GM23248 (cell line): Measurements from ENCODE around the gene EEF2KMT. TPM values are rescaled to one million over a fixed set of nuclear protein-coding genes. Genes with fewer than 3 reads are reported as not detected.
"Not testable (repeated sequence)": the region's sequence is repeated elsewhere in the genome, so short reads cannot be mapped to it uniquely, and the experiment has no call there.

Experiments used
- DNase-seq: peaks from one replicate; pipeline ENCODE4 v3.0.0-alpha.2; 2015
- H2AFZ ChIP-seq: fragments of 200-600 bp; sonication (generic); 2 replicates; pipeline ENCODE4 v1.6.1; 2016; ENCODE audit warnings: antibody characterized with exemption
- H3F3A ChIP-seq: fragments of 200-600 bp; sonication (generic); 2 replicates; pipeline ENCODE4 v1.6.1; 2016; ENCODE audit warnings: mild to moderate bottlenecking, antibody characterized with exemption, mixed run types; ENCODE audit not compliant: insufficient read depth
- H3K27ac ChIP-seq: fragments of 200-600 bp; sonication (generic); 2 replicates; pipeline ENCODE4 v1.5.1; 2016; ENCODE audit warnings: mild to moderate bottlenecking
- H3K27me3 ChIP-seq: fragments of 200-600 bp; sonication (generic); replicated peaks from 2 replicates; pipeline ENCODE4 v1.6.1; 2016; ENCODE audit warnings: mild to moderate bottlenecking; ENCODE audit not compliant: insufficient read depth
- H3K36me3 ChIP-seq: fragments of 200-600 bp; sonication (generic); 2 replicates; pipeline ENCODE4 v1.6.1; 2016; ENCODE audit warnings: low read depth, mild to moderate bottlenecking
- H3K4me1 ChIP-seq: fragments of 200-600 bp; sonication (generic); 2 replicates; pipeline ENCODE4 v1.6.1; 2016; ENCODE audit warnings: mild to moderate bottlenecking; ENCODE audit not compliant: insufficient read depth
- H3K4me2 ChIP-seq: fragments of 200-600 bp; sonication (generic); one replicate; pipeline ENCODE4 v1.6.1; 2016; ENCODE audit warnings: mild to moderate bottlenecking; ENCODE audit not compliant: unreplicated experiment
- H3K4me3 ChIP-seq: fragments of 200-600 bp; sonication (generic); 2 replicates; pipeline ENCODE4 v1.5.1; 2016; ENCODE audit warnings: mild to moderate bottlenecking
- H3K79me2 ChIP-seq: fragments of 200-600 bp; sonication (generic); 2 replicates; pipeline ENCODE4 v1.6.1; 2016; ENCODE audit warnings: mild to moderate bottlenecking; ENCODE audit not compliant: insufficient read depth
- H3K9ac ChIP-seq: fragments of 200-600 bp; sonication (generic); 2 replicates; pipeline ENCODE4 v1.6.1; 2016; ENCODE audit warnings: mild to moderate bottlenecking
- H3K9me2 ChIP-seq: fragments of 200-600 bp; sonication (generic); 2 replicates; pipeline ENCODE4 v1.6.1; 2016; ENCODE audit warnings: mixed run types, mild to moderate bottlenecking, moderate library complexity; ENCODE audit not compliant: insufficient read depth
- H3K9me3 ChIP-seq: fragments of 200-600 bp; sonication (generic); one replicate; pipeline ENCODE4 v1.6.1; 2017; ENCODE audit warnings: low read depth
- H4K20me1 ChIP-seq: fragments of 200-600 bp; sonication (generic); 2 replicates; pipeline ENCODE4 v1.6.0; 2016; ENCODE audit not compliant: insufficient read depth
- WGBS, 2 experiments: methylation state at CpG; one replicate each; pipeline ENCODE4 v1.1.6; 2015 to 2017; ENCODE audit warnings: low lambda C conversion rate in 2 of 2, low coverage in 1 of 2; ENCODE audit errors: missing lambda C conversion rate in 2 of 2; 5-methylcytosine and 5-hydroxymethylcytosine counted together
- in situ Hi-C: fragments of 300-500 bp; cut with MboI; formaldehyde crosslinking; loops from 2 replicates; pipeline ENCODE4 v1.15.0; 2020
- polyA plus RNA-seq: library from polyadenylated mRNA; unstranded; fragments of >200 nt; fragmentation: Nextera tagmentation; extraction: Ambion mirVana; gene quantifications from 2 replicates; pipeline ENCODE4 v1.2.1, GENCODE V29; 2016
- total RNA-seq: library from RNA; depleted of rRNA; stranded (reverse); fragments of >200 nt; shearing (Covaris generic); gene quantifications from 2 replicates; pipeline ENCODE4 v1.2.3, GENCODE V29; 2014

The EEF2KMT gene
- total and polyA plus RNA-seq, 2 experiments from 2014 or later, result 11.2 to 16.2 TPM

GRCh38 chr16:5103296-5104032 lies 5.9 kb upstream of the EEF2KMT start:
- H3K79me2 ChIP-seq, H3K4me1 ChIP-seq, H2AFZ ChIP-seq, H3K9me2 ChIP-seq, H3K27me3 ChIP-seq, H4K20me1 ChIP-seq, H3K4me3 ChIP-seq, H3F3A ChIP-seq, DNase-seq, H3K9me3 ChIP-seq, H3K36me3 ChIP-seq, H3K4me2 ChIP-seq, in situ Hi-C loops, H3K9ac ChIP-seq, H3K27ac ChIP-seq: not testable (repeated sequence)
- 63 to 64% methylated on average over 12 of the region's 12 CpGs for WGBS, 2 experiments

GRCh38 chr16:5099174-5099573 lies 1.6 kb upstream of the EEF2KMT start:
- H3K9ac ChIP-seq, H3K79me2 ChIP-seq, H3K4me1 ChIP-seq, DNase-seq, H3K27me3 ChIP-seq, H3K9me2 ChIP-seq, H3F3A ChIP-seq, H3K4me2 ChIP-seq, H3K9me3 ChIP-seq, H4K20me1 ChIP-seq, H3K36me3 ChIP-seq, in situ Hi-C loops, H3K4me3 ChIP-seq, H3K27ac ChIP-seq: not testable (repeated sequence)
- 6% methylated on average over 3 to 4 of the region's 4 CpGs for WGBS, 2 experiments
- H2AFZ ChIP-seq, result peak overlapping the region; percentile 82; the same call in 1 of the 2 replicates

GRCh38 chr16:5098221-5099159 lies 895 bp upstream of the EEF2KMT start:
- 2 to 3% methylated on average over 26 to 56 of the region's 67 CpGs for WGBS, 2 experiments
- H3K27me3 ChIP-seq, result not testable (repeated sequence)

GRCh38 chr16:5097061-5097469 lies 530 bp downstream of the EEF2KMT start:
- H4K20me1 ChIP-seq, H3F3A ChIP-seq, H3K36me3 ChIP-seq, H3K27me3 ChIP-seq, H3K79me2 ChIP-seq, H3K4me1 ChIP-seq, H3K9me2 ChIP-seq, in situ Hi-C loops, H3K9me3 ChIP-seq: not testable (repeated sequence)
- 0 to 4% methylated on average over 14 to 23 of the region's 23 CpGs for WGBS, 2 experiments
- H3K27ac ChIP-seq, result peak overlapping the region; percentile 49
- H2AFZ ChIP-seq, result peak overlapping the region; percentile 92
- H3K9ac ChIP-seq, result peak overlapping the region; percentile 84
- H3K4me2 ChIP-seq, result peak overlapping the region; percentile 63
- peak overlapping the region; percentile 80 for H3K4me3 ChIP-seq
- peak; percentile 55 for DNase-seq

More at GRCh38 chr16:5098221-5099159, 895 bp upstream of the EEF2KMT start:
- H3K27ac ChIP-seq, in situ Hi-C loops, H3F3A ChIP-seq, H3K36me3 ChIP-seq, H3K79me2 ChIP-seq, H3K9me3 ChIP-seq, H3K9me2 ChIP-seq, H3K4me1 ChIP-seq, H4K20me1 ChIP-seq: not testable (repeated sequence)
- Histone ChIP-seq H3K4me2 (peak overlapping the region; percentile 75), H3K4me3 (peak overlapping the region; percentile 69), H3K9ac (peak overlapping the region; percentile 67), H2AFZ (peak overlapping the region; percentile 82)
- peak; percentile 61 for DNase-seq

- H3K36me3 ChIP-seq, H3K79me2 ChIP-seq, H3K27me3 ChIP-seq, H3K9me2 ChIP-seq, in situ Hi-C loops, H3K4me1 ChIP-seq, H3K9me3 ChIP-seq, H3F3A ChIP-seq, DNase-seq, H4K20me1 ChIP-seq: not testable (repeated sequence)
- 0 out of 2 replicates have a peak overlapping the region, but pooled peaks have one; percentile 49 for H3K27ac ChIP-seq
- peak overlapping the region; percentile 84 for H3K9ac ChIP-seq
- peak overlapping the region; percentile 63 for H3K4me2 ChIP-seq
- H3K4me3 ChIP-seq, result peak overlapping the region; percentile 80
- WGBS, 2 experiments, result 20 to 21% methylated on average over 7 of the region's 7 CpGs
- peak overlapping the region; percentile 92 for H2AFZ ChIP-seq
Observed at GRCh38 chr16:5096437-5097060, 1.0 kb downstream of the EEF2KMT start.

GRCh38 chr16:5095145-5095830 lies 2.3 kb downstream of the EEF2KMT start:
- H3K27me3 ChIP-seq, H3K9me3 ChIP-seq, H2AFZ ChIP-seq, H3K4me1 ChIP-seq, H3K27ac ChIP-seq, H3K9ac ChIP-seq, H3K79me2 ChIP-seq, H4K20me1 ChIP-seq, H3K36me3 ChIP-seq, H3K4me3 ChIP-seq, H3K9me2 ChIP-seq, H3K4me2 ChIP-seq, DNase-seq, H3F3A ChIP-seq, in situ Hi-C loops: not testable (repeated sequence)
- 59 to 61% methylated on average over 10 to 11 of the region's 11 CpGs for WGBS, 2 experiments

- in situ Hi-C loops, H3K9me3 ChIP-seq: not testable (repeated sequence)
Observed at GRCh38 chr16:5093746-5094145, 3.8 kb downstream of the EEF2KMT start.

More at GRCh38 chr16:5093746-5094145, 3.8 kb downstream of the EEF2KMT start:
- not testable (repeated sequence) for H3K27ac ChIP-seq, DNase-seq, H4K20me1 ChIP-seq, H3K9me2 ChIP-seq, H3K4me1 ChIP-seq, H3F3A ChIP-seq, H2AFZ ChIP-seq, H3K79me2 ChIP-seq, H3K9ac ChIP-seq, H3K4me2 ChIP-seq, H3K27me3 ChIP-seq, H3K36me3 ChIP-seq, H3K4me3 ChIP-seq
- 60 to 67% methylated on average over 10 to 11 of the region's 11 CpGs for WGBS, 2 experiments
